ENCODE data around the gene TP73.

The TP73 gene

GRCh38 chr1:3636080-3636479, 16.2 kb upstream of the TP73 start:
- no peak for DNase-seq

GRCh38 chr1:3636531-3636930, 15.8 kb upstream of the TP73 start:
- no peak for DNase-seq

- DNase-seq = no peak
These were observed 14.3 kb upstream of the TP73 start for GRCh38 chr1:3638027-3638426.

- no peak for DNase-seq
These were observed 13.6 kb upstream of the TP73 start for GRCh38 chr1:3638676-3639075.

- DNase-seq = no peak
These were observed 12.9 kb upstream of the TP73 start for GRCh38 chr1:3639397-3639911.

- DNase-seq = no peak
These were observed 12.0 kb upstream of the TP73 start for GRCh38 chr1:3640121-3640837.

GRCh38 chr1:3641046-3641760, 11.1 kb upstream of the TP73 start:
- DNase-seq = no peak

GRCh38 chr1:3641816-3642215, 10.5 kb upstream of the TP73 start:
- no peak for DNase-seq

GRCh38 chr1:3642919-3643675, 9.2 kb upstream of the TP73 start:
- no peak for DNase-seq

GRCh38 chr1:3644273-3644672, 8.0 kb upstream of the TP73 start:
- no peak for DNase-seq

- no peak for DNase-seq
These were observed 7.1 kb upstream of the TP73 start for GRCh38 chr1:3645247-3645646.

- no peak for DNase-seq
These were observed 6.5 kb upstream of the TP73 start for GRCh38 chr1:3645666-3646355.

GRCh38 chr1:3646596-3646995, 5.7 kb upstream of the TP73 start:
- no peak for DNase-seq

GRCh38 chr1:3649342-3650247, 2.7 kb upstream of the TP73 start, which contains the start of gene WRAP73:
Gene WRAP73 (minus strand): TSS chr1:3650103. CDS start chr1:3649999, 104 bp downstream.
- peak; percentile 96 for DNase-seq

GRCh38 chr1:3650248-3651025, 1.9 kb upstream of the TP73 start:
- DNase-seq = no peak

- peak; percentile 73 for DNase-seq
These were observed 1.0 kb upstream of the TP73 start for GRCh38 chr1:3651026-3651929.

GRCh38 chr1:3652548-3653285, 401 bp downstream of the TP73 start:
- DNase-seq = peak; percentile 76

GRCh38 chr1:3653286-3653618, 936 bp downstream of the TP73 start:
- no peak for DNase-seq

Data from DMS53 (cell line).